GM10248 (cell line): ENCODE data around the gene SLC23A3.

ENCODE experiments used
- CTCF ChIA-PET: fragments of 300-600 bp; sonication (Branson Sonifier 250); formaldehyde crosslinking; extraction: SDS; loops from one replicate; lab custom pipeline; 2021; ENCODE audit warnings: antibody characterized with exemption; lab: Yijun Ruan, JAX
- POLR2A ChIA-PET: fragments of 350-650 bp; sonication (Branson Sonifier 250); formaldehyde crosslinking; extraction: SDS; loops from one replicate; lab custom pipeline; 2020; ENCODE audit warnings: antibody characterized with exemption; lab: Yijun Ruan, JAX
- DNase-seq: peaks from one replicate; pipeline ENCODE4 v3.0.0; 2012; ENCODE audit errors: extremely low spot score
- CTCF ChIP-seq: IDR thresholded peaks from 2 replicates; pipeline ENCODE4 v1.5.1; 2012; ENCODE audit warnings: mild to moderate bottlenecking, low read depth; ENCODE audit errors: extremely low read depth, missing control alignments, control extremely low read depth

SLC23A3 gene

GRCh38 chr2:219172231-219173154 lies 2.7 kb upstream of the SLC23A3 start:
- CTCF ChIA-PET, result interaction anchor here (0.7 to 8.6 kb wide), 14 partner anchors 9 to 296 kb away, joined by 3 to 164 read pairs (median 5); partner anchors contain the start of genes DNAJB2, NHEJ1 and TUBA4B
- no peak for TF ChIP-seq CTCF
- DNase-seq, result no peak
- POLR2A ChIA-PET, result interaction anchor here (0.9 to 1.1 kb wide), 2 partner anchors 47 to 112 kb away, joined by 3 to 4 read pairs; no protein-coding TSS in a partner anchor

GRCh38 chr2:219171231-219171651 lies 1.4 kb upstream of the SLC23A3 start:
- peak; percentile 46 for DNase-seq
- ChIA-PET POLR2A (no interaction called here), CTCF (interaction anchor here (0.8 to 8.6 kb wide), 25 partner anchors 8 to 295 kb away, joined by 3 to 164 read pairs (median 5); partner anchors contain the start of genes CFAP65, DNAJB2, NHEJ1 and TUBA4B)
- peak; percentile 59 for TF ChIP-seq CTCF

GRCh38 chr2:219168932-219169331 lies 897 bp downstream of the SLC23A3 start:
- CTCF ChIA-PET, result interaction anchor here (1.1 to 8.6 kb wide), 3 partner anchors 17 to 127 kb away, joined by 3 to 164 read pairs (median 4); no protein-coding TSS in a partner anchor
- no peak for TF ChIP-seq CTCF
- no peak for DNase-seq
- POLR2A ChIA-PET, result no interaction called here

GRCh38 chr2:219168526-219168925 lies 1.3 kb downstream of the SLC23A3 start:
- no peak for TF ChIP-seq CTCF
- ChIA-PET POLR2A (no interaction called here), CTCF (interaction anchor here (8.6 kb wide), 1 partner anchor 127 kb away, joined by 164 read pairs; no protein-coding TSS in a partner anchor)
- DNase-seq, result no peak

GRCh38 chr2:219167997-219168396 lies 1.8 kb downstream of the SLC23A3 start:
- no peak for TF ChIP-seq CTCF
- no peak for DNase-seq
- POLR2A ChIA-PET, result no interaction called here
- CTCF ChIA-PET, result no interaction called here
